SKM-1 treated with dmso at 0.1 percent for 144 hours (cell line): ENCODE measurements around the gene TNP2.

Experiments
- DNase-seq: peaks from one replicate; lab custom pipeline; 2025; ENCODE audit not compliant: unreplicated experiment; lab: John Stamatoyannopoulos, UW

TNP2 gene

DNA sequence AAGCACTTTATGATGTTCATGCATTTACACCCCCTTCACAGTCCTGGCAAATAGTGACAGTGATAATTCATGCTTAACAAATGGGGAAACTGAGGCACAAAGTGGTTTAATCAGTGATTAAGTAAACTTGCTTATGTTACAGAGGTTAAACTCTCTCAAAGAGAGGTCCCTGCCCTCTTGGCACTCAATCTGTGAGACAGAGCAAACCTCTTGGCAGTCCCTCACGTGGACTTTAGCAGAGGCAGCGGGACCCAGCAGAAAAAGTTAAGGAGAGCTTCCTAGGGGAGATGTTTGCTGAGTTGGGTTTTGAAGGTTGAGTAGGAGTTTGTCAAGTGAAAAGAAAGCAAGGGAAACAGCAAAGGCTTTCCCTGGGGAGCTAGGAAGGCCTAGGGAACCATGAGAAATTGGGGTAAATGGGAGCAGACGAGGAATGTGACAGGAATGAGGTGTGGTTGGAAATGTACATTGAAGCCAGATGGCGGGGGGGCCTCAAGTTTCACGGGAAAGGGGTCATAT, 23.8 kb downstream of the TNP2 start:
- no peak for DNase-seq

DNA sequence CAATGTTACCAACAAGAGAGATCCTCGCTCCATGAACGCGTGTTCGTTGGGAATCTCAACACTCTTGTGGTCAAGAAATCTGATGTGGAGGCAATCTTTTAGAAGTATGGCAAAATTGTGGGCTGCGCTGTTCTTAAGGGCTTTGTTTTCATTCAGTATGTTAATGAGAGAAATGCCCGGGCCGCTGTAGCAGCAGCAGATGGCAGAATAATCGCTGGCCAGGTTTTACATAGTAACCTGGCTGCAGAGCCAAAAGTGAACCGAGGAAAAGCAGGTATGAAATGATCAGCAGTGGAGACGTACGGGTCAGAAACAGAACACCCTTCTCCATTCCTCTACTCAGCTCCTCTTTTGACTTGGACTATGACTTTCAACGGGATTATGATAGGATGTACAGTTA, 26.5 kb downstream of the TNP2 start:
- no peak for DNase-seq

DNA sequence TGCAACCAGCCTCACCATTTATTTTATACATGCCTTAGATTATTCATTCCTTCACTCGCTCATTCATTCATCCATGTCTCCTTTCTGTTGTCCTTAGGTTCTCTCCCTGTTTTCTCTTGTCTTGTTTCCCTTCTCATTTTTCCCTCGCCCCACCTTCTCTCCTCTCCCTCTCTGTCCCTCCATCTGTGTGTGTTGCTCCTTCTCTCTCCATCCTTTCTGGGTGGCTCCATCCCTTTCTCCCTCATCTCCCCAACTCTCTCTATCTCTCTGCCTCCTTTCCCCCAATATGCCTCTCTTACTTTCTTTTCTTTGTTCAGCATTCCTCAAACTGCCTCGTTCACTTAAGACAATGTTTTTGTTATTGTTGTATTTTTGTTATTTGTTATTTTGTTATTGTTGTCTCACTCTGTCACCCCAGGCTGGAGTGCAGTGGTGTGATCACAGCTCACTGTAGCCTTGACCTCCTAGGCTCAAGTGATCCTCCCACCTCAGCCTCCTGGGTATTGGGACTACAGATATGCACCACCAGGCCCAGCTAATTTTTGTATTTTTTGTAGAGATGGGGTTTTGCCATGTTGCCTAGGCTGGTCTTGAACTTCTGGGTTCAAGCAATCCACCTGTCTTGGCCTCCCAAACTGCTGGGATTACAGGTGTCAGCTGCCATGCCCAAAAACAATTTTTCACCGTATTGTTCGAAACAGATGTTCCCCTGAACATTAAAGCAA, 27.5 kb downstream of the TNP2 start:
- no peak for DNase-seq

DNA sequence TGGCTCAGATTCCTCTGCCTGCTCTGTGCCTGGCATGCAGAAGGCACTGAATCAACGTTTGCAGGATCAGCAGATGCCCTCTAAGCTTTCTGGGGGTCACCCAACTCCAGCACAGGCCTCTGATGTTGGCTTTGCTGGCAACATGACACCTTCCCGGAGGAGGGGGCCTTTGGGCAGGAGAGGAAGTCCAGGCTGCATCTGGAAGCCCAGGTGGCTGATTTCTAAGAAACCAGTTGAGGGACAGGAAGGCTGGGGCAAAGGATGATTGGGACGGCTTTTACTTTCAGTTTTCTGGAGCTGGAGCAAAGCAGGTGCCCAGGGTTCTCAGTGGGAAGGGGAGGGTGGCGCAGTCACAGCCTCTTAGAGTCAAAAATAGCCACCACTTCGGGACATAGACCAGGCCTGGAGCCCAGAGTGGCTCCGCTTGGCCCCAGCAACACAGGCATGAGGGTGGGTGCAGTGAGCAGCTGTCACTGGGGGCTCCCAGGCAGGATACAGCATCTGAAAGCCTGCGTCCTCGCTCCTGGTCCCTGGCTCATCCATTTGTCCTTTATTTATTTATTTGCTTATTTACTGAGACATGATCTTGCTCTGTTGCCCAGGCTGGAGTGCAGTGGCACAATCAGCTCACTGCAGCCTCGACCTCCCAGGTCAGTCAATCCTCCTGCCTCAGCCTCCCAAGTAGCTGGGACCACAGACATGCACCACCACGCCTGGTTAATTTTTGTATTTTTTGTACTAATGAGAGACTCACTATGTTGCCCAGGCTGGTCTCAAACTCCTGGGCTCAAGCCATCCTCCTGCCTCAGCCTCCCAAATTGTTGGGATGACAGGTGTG, 28.3 kb downstream of the TNP2 start:
- no peak for DNase-seq

DNA sequence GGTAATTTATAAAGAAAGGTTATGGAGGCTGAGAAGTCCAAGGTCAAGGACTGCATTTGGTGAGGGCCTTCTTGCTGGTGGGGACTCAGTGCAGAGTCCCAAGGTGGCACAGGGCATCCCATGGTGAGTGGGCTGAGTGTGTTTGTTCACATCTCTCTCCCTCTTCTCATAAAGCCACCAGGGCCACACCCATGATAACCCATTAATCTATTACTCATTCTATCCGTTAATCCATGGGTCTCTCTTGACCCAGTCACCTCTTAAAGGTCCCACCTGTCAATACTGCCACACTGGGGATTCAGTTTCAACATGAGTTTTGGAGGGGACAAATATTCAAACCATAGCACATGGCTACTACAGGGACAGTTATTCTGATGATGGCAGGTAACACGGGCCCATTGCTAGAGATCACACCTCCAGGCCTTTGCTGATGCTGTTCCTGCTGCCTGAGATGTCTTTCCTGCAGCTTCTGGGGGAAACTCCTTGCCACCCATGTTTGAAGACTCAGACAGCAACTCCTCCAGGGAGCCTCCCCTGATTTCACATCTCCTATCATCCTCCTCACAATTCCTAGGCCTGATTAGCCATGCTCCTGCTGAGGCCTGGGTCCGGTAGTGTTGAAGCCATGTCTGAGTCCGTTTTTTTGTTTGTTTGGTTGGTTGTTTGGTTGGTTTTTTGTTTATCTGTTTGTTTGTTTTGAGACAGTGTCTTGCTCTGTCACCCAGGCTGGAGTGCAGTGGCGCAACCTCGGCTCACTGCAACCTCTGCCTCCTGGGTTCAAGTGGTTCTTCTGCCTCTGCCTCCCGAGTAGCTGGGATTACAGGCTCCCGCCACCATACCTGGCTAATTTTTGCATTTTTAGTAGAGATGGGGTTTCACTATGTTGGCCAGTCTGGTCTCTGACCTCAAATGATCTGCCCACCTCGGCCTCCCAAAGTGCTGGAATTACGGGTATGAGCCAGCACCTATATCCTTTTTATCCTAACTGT, 29.2 kb downstream of the TNP2 start:
- DNase-seq: no peak

DNA sequence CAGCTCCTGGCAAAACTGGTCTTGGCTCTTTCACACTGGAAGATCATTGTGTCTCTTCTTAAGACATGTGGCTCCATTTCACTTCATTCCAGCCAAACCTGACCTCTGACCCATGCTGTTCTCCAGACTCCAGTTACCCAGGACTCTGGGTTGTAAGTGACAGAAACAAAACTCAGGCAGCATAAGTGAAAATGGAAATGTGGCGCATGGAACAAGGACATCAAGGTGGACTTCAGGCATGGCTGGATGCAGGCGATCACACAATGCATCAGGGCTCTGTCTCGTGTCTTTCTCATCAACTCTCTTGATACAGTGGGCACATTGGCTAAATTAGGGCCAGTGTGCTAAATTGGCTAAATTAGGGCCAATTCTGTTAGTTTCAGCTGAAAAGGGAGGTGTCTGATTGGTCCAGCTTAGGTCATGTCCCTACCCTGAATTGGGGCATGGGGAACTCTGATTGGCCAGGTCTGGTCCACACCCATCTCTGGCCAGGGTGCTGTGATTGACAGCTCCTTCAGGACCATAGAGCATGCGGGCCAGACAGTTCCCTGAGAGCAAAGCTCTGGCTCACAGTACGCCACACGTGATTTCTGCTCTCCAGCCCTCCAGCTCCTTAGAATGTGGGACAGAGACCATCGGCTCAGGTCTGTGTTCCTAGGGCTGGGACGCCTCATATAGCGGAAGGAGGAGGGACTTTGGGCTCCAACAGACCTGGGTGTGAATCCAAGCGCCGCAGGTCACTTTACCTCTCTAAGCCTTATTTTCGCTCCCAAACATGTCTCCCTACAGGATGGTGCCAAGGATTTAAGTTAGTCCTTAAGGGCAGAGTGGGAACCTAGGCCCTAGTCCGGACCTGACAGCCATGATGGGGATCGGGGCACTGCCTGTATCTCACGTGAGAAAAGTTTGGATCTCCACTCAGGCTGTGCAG, 30.6 kb downstream of the TNP2 start:
- no peak for DNase-seq

DNA sequence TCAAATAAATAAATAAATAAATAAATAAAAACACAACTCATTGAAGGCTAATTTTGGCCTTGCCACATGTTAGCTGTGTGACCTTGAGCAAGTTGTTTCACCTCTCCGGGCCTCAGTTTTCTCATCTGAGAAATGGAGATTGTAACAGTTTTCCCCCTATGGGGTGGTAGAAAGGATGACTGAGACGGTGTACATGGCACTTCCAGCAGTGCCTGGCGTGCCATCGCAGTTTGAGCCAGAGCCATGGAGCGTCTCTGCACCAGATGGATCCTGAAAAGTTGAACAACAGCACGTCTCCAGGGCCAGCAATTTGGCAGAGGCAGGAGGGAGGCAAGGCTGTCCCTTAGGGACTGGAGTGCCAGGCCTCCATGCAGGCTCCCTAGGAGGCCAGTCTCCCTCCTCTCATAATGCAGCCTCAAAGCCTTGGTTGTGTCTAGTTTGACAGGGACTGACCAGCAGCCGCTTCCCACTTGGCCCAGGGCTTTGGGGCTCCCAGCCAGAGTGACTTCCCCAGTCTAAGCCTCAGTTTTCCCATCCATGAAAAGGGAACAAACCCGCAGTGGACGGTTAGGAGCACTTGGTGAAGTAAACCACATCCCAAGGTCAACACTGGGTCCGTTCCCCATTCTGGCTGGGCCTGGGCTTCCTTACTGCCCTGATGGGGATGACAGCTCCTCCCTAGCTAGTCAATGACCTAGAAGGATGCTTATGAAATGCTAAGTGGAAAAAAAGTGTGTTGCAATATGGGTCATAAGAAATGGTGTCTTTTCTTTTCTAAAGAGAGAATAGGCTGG, 32.5 kb downstream of the TNP2 start:
- peak; percentile 98 for DNase-seq

DNA sequence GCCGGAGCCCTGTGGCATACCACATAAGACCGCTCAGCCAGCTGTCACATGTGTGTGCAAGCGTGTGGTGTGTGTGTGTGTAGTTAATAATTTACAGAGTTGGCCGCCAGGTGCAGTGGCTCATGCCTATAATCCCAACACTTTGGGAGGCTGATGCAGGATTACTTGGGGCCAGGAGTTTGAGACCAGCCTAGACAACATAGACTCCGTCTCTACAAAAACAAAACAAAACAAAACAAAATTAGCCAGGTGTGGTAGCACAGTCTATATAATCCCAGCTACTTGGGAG, 33.5 kb downstream of the TNP2 start:
- no peak for DNase-seq

DNA sequence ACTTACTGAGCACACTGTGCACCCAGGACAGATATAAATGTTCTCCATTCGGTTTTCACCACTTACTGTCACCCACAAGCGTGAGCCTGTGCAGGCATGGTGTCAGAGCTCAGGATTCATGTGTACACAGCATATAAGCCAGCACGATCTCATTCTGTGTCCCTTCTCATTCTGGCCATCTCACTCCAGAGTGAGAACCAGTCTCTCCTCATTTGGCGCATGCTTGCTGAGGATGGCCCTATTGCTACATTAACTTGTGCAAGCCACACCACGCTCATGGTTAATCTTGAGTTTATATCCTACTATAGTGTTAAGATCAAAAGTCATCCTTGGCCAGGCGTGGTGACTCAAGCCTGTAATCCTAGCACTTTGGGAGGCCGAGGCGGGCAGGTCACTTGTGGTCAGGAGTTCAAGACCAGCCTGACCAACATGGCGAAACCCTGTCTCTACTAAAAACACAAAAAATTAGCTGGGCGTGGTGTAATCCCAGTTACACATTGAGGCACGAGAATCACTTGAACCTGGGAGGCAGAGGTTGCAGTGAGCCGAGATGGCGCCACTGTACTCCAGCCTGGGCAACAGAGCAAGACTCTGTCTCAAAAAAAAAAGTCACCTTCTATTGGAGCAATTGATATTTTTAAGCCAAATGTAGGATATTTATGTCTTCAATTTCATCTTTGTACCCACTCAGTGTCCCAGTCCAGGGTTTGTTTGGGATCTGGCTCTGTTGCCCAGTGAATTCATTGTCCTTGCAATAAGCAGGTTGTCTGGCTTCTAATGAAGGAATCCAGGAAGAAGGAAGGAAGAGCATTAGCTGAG, 34.0 kb downstream of the TNP2 start:
- DNase-seq: peak; percentile 32

DNA sequence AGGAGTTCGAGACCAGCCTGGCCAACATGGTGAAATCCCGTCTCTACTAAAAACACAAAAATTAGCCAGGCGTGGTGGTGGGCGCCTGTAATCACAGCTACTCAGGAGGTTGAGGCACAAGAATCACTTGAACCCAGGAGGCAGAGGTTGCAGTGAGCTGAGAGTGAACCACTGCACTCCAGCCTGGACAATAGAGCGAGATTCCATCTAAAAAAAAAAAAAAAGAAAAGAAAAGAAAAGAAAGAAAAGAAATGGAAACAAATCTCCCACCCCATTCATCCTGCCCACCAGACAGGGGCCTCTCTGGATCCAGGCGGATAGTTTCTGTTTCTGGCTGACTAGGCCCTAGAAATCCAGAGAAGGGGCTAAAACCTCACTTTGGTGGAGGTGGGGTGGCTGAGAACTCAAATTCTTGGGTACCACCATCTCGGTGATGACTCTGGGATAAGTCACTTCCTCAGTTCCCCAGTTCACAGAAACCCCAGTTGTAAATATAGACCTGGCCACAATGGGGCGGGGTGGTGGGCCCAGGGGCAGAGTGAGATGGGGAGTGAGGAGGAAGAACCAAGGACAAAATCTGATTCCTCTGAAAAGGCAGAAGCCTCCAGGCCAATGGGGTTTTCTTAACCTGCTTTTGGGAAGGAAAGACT, 35.3 kb downstream of the TNP2 start:
- DNase-seq: peak; percentile 30

DNA sequence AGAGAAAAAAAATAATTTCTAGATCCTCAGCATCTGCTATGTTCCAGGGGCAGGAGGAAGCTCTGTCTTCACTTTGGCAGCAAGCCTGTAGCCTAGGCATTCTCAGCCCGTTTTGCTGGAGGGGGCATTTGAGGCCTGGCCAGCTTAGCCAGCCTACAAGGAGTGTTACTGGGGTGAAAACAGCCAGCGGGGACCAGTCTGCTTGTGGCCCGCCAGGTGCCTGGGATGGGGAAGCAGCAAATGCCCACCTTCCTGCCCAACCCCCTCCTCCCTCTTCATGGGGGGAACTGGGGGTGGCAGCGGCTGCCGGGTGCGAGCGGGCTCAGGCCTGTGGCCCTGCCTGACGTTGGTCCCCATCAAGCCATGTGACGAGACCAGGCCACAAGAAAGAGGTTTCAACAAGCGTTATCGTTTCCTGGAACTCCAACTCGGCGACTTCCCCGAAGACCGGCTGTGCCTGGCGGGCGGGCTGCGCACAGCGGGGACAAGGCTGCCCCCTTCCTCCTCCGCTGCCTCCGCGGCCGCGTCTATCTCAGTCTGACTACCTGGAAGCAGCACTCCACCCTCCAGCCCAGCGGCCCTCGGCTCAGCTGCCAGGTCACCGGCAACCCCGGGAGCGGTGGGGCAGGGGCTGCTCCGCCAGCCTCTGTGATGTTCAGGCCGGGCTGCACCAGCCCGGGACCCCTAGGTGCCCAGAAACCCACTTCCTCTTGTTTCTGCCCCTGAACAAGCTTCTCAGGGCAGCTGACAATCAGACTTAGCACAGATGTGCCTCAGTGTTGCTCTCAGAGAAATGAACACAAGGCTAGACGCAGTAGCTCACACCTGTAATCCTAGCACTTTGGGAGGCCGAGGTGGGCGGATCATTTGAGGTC, 36.0 kb downstream of the TNP2 start:
- no peak for DNase-seq

DNA sequence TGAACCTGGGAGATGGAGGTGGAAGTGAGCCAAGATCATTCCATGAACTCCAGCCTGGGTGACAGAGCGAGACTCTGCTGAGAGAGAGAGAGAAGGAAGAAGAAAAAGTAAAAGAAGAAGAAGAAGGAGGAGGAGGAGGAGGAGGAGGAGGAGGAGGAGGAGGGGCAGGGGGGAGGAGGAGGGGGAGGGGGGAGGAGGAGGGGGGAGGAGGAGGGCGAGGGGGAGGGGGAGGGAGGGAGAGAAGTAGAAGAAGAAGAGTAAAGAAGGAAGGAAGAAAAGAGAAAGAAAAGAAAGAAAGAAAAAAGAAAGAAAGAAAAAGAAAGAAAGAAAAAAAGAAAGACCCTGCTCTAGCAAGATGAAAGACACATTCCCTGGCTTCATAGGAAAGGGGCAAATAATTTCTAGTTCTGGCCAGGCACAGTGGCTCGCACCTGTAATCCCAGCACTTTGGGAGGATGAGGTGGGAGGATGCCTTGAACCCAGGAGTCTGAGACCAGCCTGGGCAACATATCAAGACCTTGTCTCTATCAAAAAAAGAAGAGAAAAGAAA, 36.7 kb downstream of the TNP2 start:
- DNase-seq: no peak

DNA sequence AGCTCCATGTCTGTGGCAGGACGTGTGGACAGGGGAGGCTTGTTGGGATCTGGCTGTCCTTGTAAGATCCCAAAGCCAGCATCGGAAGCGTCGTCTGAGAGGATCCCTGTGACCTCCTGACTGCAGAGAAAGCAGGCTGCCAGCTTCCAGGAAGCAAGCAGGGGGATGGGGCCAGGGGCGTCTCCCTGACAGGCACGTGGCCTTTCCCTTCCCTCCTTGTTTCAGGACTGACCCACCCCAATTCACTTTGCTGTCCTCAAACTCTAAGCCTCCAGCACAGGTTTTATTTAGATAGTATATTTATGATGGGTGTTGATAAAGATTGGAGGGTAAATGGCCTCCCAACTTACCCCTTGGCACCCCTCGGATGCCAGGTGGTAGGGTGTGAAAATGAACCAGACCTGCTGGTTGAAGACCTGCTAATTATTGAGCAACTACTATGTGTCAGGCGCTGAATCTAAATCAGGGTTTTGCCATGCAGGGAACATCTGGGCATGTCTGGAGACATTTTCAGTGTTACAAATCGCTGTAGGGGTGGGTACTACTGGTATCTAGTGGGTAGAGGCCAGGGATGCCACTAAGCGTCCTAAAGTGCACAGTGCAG, 37.7 kb downstream of the TNP2 start:
- no peak for DNase-seq

DNA sequence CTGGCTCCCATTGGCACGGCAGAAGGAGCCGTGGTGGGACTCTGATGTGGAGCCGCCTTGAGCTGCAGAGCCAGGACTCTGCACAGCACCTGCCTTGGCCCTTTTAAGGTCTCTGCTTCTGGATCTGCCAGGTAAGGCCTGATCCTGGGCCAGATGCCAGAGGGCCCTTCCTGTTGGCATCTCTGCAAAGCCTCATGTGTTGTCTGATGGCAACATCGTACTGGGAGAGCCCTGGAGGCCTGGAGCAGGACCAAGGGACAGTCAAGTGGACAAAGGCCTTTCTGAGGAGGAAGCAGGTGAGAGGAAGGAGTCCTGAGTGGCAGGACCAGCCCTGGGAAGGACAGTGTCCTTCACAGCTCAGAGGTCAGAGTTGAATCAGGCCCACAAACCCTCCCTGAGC, 39.2 kb downstream of the TNP2 start:
- no peak for DNase-seq

DNA sequence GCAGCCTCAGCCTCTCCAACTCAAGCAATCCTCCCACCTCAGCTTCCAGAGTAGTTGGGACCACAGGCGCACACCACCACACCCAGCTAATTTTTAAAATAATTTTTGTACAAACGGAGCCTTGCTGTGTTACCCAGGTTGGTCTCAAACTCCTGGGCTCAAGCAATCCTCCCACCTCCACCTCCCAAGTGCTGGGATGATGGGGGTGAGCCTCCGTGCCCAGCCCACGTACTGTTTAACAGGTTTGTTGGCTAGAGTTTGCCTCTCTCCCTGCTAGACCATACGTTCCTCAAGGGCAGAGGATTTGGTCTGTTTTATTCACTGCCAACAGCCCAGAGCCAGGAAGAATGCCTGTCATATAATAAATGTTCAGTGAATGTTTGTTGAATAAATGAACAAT, 39.7 kb downstream of the TNP2 start:
- no peak for DNase-seq
